Activated T-helper 1 cell treated with anti-CD3 and anti-CD28 coated beads, Interleukin-12 subunit alpha, Interleukin-12 subunit beta, Interleukin-2, Interleukin-4 antibody, amounts not matched to agents 30 ng/mL and 10 ng/mL and 1 ng/mL, durations not matched to agents 14 hours and 24 hours and 36 hours (primary cell): Measurements from ENCODE around the gene EGFL8. TPM values are rescaled to one million over a fixed set of nuclear protein-coding genes. Genes with fewer than 3 reads are reported as not detected.
"Not testable (repeated sequence)": the region's sequence is repeated elsewhere in the genome, so short reads cannot be mapped to it uniquely, and the experiment has no call there.

Source experiments
- DNase-seq: peaks from one replicate; pipeline ENCODE4 v3.0.0; 2021; ENCODE audit warnings: low spot score
- H3K27ac Mint-ChIP-seq: one replicate; pipeline ENCODE4 v1.8.0; 2021; ENCODE audit warnings: mild to moderate bottlenecking, mixed read lengths
- H3K27me3 Mint-ChIP-seq: one replicate; pipeline ENCODE4 v1.8.0; 2022; ENCODE audit warnings: mild to moderate bottlenecking, moderate library complexity, mixed read lengths; ENCODE audit not compliant: insufficient read depth
- H3K36me3 Mint-ChIP-seq: one replicate; pipeline ENCODE4 v1.8.0; 2021; ENCODE audit warnings: low read depth, mixed read lengths
- H3K4me1 Mint-ChIP-seq: one replicate; pipeline ENCODE4 v1.8.0; 2021; ENCODE audit warnings: low read depth, mixed read lengths
- H3K4me3 Mint-ChIP-seq: one replicate; pipeline ENCODE4 v1.8.0; 2021; ENCODE audit warnings: mild to moderate bottlenecking, moderate library complexity, mixed read lengths
- H3K9me3 Mint-ChIP-seq: one replicate; pipeline ENCODE4 v1.8.0; 2021; ENCODE audit warnings: mixed read lengths
- intact Hi-C: fragments of 100-400 bp; cut with micrococcal nuclease; formaldehyde crosslinking; loops from one replicate; pipeline ENCODE4 v1.15.1; 2024
- total RNA-seq: library from RNA; stranded (reverse); gene quantifications from 2 replicates; pipeline ENCODE4 v1.2.3, GENCODE V29; 2022

Gene EGFL8
- total RNA-seq, 1 donor from 2014 or later = 8.3 TPM

DNA sequence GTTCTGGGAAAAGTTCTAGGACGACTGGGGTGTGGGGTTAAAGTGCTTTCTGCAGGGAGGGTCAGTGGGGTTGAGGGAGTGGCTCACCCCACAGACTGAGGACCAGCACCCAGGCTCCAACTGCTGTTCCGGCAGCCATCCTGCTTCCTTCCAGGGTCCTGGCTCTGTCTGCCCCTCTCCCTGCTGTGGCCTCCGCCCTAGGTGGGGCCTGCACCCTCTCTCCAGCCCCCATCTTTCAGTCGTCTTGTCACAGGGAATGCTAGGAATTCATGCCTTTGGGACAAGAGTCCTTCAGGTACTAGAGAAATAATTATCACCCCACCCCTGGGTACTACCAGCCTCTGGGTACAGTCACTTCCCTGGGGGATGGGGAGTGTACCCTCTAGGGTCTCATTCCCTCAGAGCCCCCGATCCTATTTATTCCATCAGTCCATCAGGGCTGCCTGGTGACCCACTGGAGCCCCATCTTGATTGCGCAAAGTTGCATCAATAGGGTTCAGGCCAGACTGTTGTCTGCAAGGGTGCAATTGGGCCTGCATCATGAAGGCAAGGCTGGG is 19.8 kb downstream of the EGFL8 start, which contains the start of gene AGER:
Gene AGER, minus strand, starts transcription at position 170 of the 557 bp plus-strand sequence. Its CDS starts 31 bp downstream, at position 139.
- Mint-ChIP-seq H3K4me1 (peaks cover 55% of the 10 kb centered on the region), H3K9me3 (no peaks in the 10 kb centered on the region), H3K27me3 (no peaks in the 10 kb centered on the region), H3K4me3 (no peak within 1 kb of the TSS), H3K27ac (peak within 1 kb of the TSS; percentile 29), H3K36me3 (peaks cover 46% of the 10 kb centered on the region)
- DNase-seq = no peak
- intact Hi-C loops = no loop called here

DNA sequence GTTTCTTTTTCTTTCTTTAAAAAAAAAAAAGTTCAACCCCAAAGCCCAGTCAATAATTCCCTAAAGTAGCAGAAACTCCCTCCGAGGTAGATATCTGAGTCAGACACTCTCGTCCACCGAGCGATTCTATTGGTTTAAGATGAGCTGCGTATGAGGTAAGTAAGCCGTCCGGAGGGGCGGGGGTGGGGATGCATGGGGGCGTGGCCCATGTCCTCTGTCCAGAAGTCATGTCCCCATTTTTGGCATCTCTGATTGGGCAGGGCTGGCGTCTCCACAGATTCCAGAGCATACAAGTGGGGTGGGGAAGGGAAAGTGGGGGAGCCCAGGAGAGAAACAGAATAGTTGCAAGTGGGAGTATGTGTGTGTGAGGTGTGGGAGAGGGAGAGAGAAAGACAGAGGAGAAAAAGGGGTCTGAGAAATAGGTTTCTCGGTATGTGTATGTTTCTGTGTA is 21.3 kb downstream of the EGFL8 start:
- Mint-ChIP-seq H3K4me3 (peak overlapping the region; percentile 38), H3K4me1 (peaks cover 48% of the 10 kb centered on the region), H3K27ac (peak overlapping the region; percentile 85), H3K36me3 (peaks cover 39% of the 10 kb centered on the region)
- intact Hi-C loops, H3K9me3 Mint-ChIP-seq, H3K27me3 Mint-ChIP-seq, DNase-seq: not testable (repeated sequence)

DNA sequence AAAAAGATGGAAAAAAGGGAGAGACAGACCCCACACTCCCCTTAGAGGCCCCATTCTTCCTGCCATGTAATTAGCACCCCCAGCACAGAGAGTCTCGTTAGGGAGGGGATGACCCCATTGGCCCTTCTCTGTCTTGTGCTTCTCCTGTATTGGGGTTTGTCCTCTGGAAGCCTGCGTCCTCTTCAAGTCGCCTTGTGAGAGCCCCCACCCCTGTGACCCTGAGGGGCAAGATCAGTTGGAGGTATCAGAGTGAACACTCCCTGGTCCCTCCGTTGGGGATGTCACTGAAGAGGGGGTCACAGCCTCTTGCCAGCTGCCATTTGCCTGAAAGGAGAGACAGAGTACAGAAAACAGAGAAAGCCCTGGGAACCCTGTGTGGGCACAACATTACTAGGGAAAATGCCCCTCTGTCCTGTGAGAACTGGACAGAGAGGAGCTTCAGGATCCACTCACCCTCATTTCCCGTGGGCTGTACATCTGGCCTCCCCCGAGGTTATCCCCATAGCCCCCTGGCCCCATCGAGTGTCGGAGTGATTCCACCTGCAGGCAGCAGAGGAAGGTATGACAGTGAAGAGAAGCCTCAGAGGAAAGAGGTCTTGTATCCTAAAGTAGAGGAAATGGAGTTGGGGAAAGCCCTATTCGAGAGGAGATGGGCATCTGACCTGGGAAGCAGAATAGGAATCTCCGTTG is 21.9 kb downstream of the EGFL8 start:
- H3K4me1 Mint-ChIP-seq = peaks cover 49% of the 10 kb centered on the region
- peak overlapping the region; percentile 65 for H3K4me3 Mint-ChIP-seq

DNA sequence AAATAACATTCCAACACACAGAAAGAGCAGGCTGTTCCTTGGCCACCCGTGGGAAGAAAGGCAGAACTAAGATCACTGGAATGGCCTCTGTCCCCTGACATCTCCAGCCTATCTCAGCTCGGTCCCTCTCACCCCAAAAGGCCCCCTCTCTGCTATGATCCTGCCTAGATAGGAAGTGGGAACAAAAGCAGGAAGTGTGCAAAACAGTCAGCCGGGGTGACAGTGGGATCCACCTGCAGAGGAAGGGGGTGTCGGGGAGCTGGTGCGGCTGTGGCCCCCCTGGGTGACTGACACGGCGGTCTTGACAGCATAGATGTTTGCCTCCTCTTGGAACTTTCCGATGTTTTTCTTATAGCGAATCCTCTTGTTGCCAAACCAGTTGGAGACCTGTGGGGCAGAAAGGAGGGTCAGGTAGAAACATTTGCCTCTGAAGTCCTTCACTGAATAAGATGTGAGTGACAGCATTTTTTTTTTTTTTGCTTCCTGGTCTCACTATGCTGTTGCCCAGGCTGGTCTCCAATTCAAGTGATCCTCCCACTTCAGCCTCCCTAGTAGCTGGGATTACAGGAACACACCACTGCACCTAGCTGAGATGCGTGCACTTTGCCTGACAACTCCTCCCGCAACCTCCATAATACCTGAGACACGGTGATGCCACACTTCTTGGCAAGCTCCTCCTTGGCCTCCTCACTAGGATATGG is 22.8 kb downstream of the EGFL8 start:
- peaks cover 31% of the 10 kb centered on the region for H3K36me3 Mint-ChIP-seq
- intact Hi-C loops = no loop called here
- H3K4me3 Mint-ChIP-seq = peak overlapping the region; percentile 67
- H3K9me3 Mint-ChIP-seq = no peaks in the 10 kb centered on the region
- peaks cover 55% of the 10 kb centered on the region for H3K4me1 Mint-ChIP-seq
- H3K27me3 Mint-ChIP-seq = no peaks in the 10 kb centered on the region
- H3K27ac Mint-ChIP-seq = peak overlapping the region; percentile 85
- no peak for DNase-seq

More for the DNA sequence above, 21.9 kb downstream of the EGFL8 start:
- peaks cover 34% of the 10 kb centered on the region for H3K36me3 Mint-ChIP-seq
- H3K27me3 Mint-ChIP-seq, DNase-seq, H3K9me3 Mint-ChIP-seq, intact Hi-C loops: not testable (repeated sequence)
- peak overlapping the region; percentile 85 for H3K27ac Mint-ChIP-seq

DNA sequence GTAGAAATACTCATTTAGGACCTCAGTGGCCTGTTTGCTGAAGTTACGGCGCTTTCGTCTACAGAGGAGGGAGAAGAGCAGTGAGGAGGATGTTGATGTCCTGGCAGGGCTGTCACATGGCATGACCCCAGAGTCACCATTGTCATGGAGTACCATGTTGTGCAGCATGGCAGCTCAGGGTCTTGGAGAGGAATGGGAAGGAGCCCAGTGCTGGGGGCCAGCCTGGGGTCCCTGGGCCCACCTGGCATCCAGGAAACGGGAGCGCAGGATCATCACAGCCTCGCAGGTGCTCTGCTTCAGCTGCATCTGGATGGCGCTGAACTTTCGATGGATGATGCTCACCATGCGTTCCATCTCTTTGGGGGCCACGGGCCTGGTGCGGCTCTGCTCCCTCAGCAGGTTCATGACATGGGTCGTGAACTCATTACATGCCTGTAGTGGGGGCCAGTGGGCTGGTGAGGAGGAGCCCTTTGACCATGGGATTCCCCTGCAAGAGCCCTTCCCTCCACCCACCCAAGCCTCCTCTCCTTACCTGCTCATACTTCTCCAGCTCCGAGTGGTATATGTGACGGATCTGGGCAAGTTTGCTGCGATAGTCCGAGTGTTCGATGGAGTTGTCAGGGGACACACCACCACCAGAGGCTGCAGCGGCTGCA is 23.5 kb downstream of the EGFL8 start:
- Mint-ChIP-seq H3K27ac (peak overlapping the region; percentile 78), H3K4me3 (peak overlapping the region; percentile 82), H3K4me1 (peaks cover 55% of the 10 kb centered on the region), H3K36me3 (peaks cover 27% of the 10 kb centered on the region)
- H3K9me3 Mint-ChIP-seq, intact Hi-C loops, H3K27me3 Mint-ChIP-seq, DNase-seq: not testable (repeated sequence)

DNA sequence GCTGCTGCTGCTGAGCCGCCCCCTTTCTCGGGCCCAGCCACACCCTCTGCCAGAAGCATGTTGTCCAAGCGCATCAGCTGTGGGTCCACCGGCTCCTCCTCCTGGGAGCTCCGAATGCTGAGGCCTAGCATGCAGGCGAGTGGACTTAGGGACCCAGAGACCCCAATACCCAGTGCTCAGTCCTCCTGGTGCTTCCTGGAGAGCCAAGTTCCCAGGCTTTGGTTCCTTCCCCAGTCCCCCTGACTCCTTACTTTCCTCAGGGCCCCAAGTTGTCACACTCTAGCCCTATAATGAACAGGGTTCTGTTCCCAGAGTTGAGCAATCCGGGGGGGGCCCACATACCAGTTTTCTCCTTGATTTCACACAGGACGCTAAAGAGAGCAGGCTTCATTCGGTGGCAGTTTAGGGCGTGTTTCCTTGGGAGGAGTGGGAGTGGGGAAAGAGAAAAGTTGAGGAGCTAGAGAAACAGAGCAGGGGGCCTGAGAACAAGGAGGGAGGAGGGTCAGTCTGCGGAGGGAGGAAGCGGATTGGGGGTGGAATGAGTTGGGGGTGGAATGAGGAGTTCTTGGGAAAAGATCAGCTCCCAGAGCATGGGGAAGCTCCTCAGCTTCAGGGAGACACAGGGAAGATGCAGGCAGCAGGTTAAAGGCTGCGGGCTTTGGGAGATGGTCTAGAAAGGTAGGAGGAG is 24.1 kb downstream of the EGFL8 start:
- Mint-ChIP-seq H3K4me1 (peaks cover 55% of the 10 kb centered on the region), H3K9me3 (no peaks in the 10 kb centered on the region), H3K36me3 (peaks cover 27% of the 10 kb centered on the region), H3K27ac (peak overlapping the region; percentile 83), H3K4me3 (peak overlapping the region; percentile 82), H3K27me3 (no peaks in the 10 kb centered on the region)
- DNase-seq = no peak
- intact Hi-C loops = no loop called here

DNA sequence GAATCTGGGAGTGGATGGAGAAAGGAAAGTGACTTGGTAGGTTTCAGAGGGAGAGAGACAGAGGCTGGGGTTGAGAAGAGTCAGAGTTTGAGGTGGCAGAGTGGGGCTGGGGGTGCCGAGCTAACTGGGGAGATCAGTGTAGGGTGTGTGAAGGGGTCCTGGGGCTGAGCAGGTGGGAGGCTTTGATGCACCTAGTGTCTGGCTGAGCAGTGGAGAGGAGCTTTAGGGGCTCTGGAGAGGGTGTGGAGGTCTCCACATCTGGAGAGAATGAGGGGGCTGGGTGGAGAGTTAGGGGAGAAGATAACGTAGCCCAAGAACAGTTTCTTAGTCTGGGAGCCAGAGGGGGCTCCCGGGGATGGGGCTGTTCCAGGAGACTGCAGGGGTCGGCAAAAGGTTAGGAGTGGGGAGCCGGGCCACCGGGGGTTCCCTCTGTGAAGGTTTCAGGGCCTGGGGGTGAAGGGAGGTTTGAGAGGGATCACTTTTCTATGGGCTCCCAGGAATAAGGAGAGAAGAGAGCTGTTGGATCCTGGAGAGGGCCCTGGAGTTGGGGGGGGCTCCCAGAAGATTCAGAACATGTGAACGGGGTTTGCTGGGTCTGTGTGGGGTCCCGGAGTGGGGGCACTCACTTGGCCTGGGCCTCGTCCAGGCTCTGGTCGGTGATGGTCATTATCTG is 24.8 kb downstream of the EGFL8 start:
- Mint-ChIP-seq H3K27ac (peak overlapping the region; percentile 83), H3K9me3 (no peaks in the 10 kb centered on the region), H3K36me3 (peaks cover 27% of the 10 kb centered on the region), H3K27me3 (no peaks in the 10 kb centered on the region), H3K4me1 (peaks cover 61% of the 10 kb centered on the region), H3K4me3 (peak overlapping the region; percentile 82)
- no peak for DNase-seq
- intact Hi-C loops = no loop called here

DNA sequence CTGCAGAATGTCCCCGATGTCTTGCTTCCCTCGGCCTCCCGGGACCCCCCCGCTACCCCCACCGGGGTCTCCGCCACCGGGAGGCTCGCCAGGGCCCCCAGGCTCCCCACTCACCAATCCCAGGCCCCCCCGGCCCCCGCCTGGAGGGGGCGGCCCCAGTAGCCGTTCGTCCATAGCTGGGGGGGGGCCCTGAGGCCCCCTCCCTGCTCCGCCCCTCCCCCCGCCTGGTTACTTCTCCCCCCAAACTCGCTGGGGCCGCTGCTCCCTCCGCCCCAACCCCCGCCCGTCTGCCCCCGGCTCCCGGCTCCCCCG is 25.3 kb downstream of the EGFL8 start:
- no peaks in the 10 kb centered on the region for H3K27me3 Mint-ChIP-seq
- H3K4me1 Mint-ChIP-seq = peaks cover 66% of the 10 kb centered on the region
- intact Hi-C loops = loop anchor here (1.0 to 5.0 kb wide), 4 partner anchors 11 to 377 kb away; partner anchors contain the start of genes EHMT2, FKBPL and RNF5
- no peaks in the 10 kb centered on the region for H3K9me3 Mint-ChIP-seq
- no peak for DNase-seq
- H3K36me3 Mint-ChIP-seq = peaks cover 27% of the 10 kb centered on the region
- H3K4me3 Mint-ChIP-seq = peak overlapping the region; percentile 82
- H3K27ac Mint-ChIP-seq = peak overlapping the region; percentile 83

DNA sequence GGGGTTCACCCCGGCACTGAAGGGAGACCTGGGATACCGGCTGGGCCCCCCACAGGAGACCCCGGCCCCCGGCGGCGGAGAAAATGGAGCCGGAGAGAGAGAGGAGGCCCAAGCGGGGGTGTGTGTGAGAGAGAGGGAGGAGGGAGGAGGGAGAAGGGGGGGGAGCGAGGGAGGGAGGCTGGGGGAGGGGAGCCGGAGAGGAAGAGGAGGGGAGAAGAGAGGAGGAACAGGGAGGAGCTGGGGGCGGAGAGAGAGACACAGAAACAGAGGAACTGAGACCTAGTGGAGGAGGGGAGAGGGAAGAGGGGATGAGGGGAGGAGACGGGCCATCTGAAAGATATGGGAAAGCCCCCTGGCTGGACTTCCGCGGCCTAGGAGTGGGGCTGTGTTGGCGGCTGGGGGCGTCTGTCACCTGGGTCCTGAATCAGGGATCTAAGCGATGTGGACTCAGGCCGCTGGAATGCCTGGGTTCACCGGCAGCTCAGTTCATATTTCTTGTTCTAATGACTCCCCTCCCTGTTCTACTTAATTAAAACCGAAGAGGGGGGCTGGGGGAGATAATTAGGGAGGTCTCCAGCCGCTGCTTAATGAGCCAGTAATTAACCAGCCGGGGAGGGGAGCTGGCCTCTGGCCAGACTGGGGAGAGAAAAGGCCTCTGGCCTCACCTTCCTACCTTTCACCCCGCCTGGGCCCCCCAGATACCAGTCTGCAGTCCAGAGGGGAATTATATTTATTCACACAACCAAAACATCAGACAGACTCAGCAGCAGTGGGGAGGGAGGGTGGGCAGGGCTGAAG is 25.9 kb downstream of the EGFL8 start, which contains the start of gene PBX2:
Gene PBX2, minus strand, starts transcription at position 149 of the 798 bp plus-strand sequence. CDS start 287 bp downstream, outside the sequence.
- H3K27ac Mint-ChIP-seq = peak within 1 kb of the TSS; percentile 97
- intact Hi-C loops = loop anchor here (1.0 to 5.0 kb wide), 4 partner anchors 12 to 378 kb away; partner anchors contain the start of genes EHMT2, FKBPL and RNF5
- H3K4me3 Mint-ChIP-seq = peak within 1 kb of the TSS; percentile 97
- peak; percentile 75 for DNase-seq
- no peaks in the 10 kb centered on the region for H3K9me3 Mint-ChIP-seq
- H3K27me3 Mint-ChIP-seq = no peaks in the 10 kb centered on the region
- peaks cover 72% of the 10 kb centered on the region for H3K4me1 Mint-ChIP-seq
- peaks cover 27% of the 10 kb centered on the region for H3K36me3 Mint-ChIP-seq

DNA sequence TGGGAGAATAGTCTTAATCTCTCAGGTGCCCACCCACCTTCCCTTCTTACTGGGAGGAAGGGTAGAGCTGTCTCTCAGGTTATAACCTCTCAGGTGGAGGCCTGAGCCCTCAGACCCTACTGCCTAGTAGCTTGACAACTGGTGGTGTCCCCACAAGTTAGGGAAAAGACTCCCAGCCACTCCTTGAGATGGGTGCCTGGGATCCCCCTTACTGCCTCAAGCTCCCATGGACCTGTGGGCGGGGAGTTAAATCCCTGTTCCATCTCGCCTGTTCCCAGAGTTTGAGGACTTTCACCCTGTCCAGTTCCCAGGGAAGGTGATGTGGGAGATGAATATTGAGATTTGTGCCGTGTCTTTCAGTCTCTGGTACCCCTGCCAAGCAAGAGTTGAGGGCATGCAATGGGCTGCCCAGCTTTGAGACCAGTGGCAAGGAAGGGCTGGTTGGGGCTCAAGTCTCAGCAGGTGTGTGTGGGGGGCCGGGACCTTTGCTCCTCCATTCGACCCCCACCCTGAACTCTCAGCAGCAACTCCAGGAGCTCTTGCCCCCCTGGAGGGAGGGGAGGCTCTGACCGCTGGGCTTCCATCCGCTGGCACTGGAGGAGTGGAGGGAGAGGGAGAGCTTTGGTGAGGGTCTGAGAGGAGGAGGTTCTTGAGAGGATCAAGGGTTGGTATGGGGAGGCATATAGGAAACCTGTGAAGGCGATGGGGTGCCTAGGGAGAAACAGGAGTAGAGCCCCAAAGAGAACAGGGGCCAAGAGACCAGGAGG is 26.7 kb downstream of the EGFL8 start:
- Mint-ChIP-seq H3K27me3 (no peaks in the 10 kb centered on the region), H3K4me3 (peak overlapping the region; percentile 97), H3K27ac (peak overlapping the region; percentile 97), H3K9me3 (no peaks in the 10 kb centered on the region), H3K36me3 (peaks cover 23% of the 10 kb centered on the region), H3K4me1 (peaks cover 67% of the 10 kb centered on the region)
- intact Hi-C loops = loop anchor here (1.0 to 5.0 kb wide), 4 partner anchors 13 to 379 kb away; partner anchors contain the start of genes EHMT2, FKBPL and RNF5
- DNase-seq = no peak
